GM19468 (cell line): Measurements from ENCODE around the gene MORN1.
A peak's percentile ranks its signal among the peaks of the same experiment; 100 is the strongest.
"Not testable (repeated sequence)": the region's sequence is repeated elsewhere in the genome, so short reads cannot be mapped to it uniquely, and the experiment has no call there.

ENCODE experiments used
- ATAC-seq: cut with Tn5 transposase; IDR thresholded peaks from one replicate; pipeline ENCODE4 v1.9.1; 2021; ENCODE audit warnings: mild to moderate bottlenecking, moderate library complexity, moderate number of reproducible peaks; ENCODE audit not compliant: unreplicated experiment; ENCODE audit errors: extremely low read depth

The MORN1 gene

DNA sequence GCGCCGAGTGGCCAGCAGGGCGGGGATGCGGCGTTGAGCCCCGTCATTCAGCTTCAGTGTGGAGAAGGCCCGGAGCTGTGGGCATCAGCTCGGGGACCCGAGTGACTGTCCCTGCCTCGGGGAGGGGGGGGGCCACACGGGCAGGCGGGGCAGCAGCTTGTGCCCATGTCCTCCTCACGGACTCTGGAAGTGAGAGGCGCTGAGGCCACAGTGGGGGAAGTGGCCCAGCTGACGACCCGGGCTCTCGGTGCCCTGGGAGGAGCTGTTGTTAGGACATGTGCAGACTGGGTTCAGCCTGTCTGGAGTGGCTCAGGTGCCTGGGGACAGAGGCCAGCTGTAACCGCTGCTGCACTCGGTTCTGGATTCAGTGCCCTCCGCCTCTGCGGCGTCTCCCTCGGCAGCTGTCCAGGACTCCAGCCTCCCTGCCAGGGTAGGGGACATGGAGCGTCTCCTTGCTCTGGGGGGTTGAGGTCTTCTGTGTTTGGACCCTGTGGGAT lies 92.2 kb downstream of the MORN1 start:
- no peak for ATAC-seq

DNA sequence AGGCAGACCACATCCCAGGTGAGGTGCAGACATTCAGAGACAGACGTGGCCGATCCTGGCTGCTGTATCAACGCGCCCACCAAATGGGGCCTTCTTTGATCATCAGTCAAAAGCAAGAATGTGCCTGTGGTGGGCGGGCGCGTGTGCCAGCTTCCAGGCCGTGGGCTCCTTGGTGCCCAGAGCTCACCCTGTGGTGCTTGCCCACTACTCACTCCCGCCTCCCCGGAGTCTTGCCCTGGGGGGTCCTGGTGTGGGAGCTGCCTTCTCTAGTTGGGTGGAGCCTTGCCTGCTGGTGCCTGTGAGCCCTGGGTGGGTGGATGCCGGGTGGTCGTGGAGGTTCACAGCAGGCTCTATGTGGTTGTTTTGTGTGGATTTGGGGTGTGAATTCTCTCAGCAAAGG lies 92.7 kb downstream of the MORN1 start:
- no peak for ATAC-seq

DNA sequence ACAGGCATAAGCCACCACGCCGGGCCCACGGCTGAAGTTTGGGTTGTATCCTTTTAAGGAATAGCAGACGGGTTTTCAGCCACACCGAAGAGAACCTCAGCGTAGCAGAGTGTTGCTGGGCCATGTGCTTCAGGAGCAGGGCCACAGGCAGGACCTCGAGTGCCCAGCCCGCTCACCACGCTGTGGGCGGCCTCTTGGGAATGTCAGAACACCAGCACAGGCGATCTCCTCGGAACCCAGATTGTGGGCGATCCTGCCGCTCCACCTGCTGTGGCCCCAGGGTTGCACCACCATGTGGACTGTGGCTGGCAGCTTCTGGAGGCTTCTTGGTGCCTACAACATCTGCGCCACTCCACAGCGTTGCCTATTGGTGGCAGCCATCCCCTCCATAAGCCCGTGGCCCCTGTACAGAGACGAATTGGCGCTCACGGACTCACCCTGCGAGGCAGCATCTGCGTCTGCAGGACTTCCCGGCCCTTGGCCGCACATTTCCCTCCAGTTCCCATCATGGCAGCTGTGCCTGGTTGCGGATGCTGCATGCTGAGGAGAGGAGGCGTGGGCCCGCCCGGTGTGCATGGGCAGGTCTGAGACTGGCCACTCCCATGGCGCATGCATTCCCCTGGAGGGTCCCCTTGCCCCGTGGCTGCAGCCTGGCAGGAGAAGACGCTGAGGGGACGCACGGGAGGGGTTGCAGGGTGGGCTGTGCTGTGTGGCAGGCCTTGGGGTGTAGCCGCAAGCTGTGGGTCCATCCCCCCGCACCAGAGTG lies 93.9 kb downstream of the MORN1 start:
- no peak for ATAC-seq

DNA sequence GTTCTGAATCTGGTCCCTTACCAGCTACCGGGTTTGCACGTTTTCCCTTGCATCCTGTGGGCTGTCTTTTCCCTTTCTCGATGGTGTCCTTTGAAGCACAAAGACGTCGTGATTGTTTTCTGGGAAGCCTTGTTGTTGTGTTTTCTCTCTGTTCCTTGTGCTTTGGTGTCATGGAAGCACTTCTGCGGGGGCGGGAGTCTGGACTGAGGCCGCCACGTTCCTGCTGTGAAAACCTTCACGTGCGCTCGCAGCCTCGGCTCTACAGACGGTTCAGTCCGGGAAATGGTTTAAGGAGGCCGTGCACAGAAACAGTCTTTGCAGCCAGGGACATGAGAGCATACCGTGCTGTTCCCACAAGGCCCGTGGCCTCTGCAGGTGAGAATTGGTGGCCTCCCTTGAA lies 94.7 kb downstream of the MORN1 start:
- ATAC-seq = no peak

DNA sequence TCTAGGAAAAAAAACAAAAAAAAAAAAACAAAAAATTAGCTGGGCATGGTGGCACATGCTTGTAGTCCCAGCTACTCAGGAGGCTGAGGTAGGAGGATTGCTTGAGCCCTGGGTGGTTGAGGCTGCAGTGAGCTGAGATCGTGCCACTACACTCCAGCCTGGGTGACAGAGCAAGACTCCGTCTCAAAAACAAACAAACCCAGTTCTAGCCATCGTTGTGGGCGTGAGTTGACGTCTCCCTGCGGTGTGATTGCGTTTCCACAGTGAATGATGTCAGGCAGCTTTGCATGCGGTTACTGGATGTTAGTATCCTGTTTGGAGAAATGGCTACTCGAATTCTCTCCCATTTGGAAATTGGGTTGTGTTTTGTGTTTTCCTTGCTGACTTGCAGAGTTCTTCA lies 95.1 kb downstream of the MORN1 start:
- not testable (repeated sequence) for ATAC-seq

DNA sequence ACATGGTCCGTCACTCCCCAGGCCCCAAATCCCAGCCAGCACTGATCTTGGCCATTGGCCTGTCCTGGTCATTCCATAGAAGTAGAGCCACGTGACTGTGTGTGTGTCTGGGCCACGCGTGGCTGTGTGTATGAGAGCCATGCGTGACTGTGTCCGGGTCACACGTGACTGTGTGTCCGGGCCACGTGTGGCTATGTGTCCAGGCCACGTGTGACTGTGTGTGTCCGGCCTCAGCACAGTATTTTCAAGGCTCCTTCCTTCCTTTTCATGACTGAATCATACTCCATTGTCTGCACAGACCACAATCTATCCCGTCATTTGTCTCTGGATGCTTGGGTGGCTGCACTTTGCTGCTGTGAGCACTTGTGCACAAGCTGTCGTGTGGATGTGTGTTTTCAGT lies 95.8 kb downstream of the MORN1 start:
- no peak for ATAC-seq

DNA sequence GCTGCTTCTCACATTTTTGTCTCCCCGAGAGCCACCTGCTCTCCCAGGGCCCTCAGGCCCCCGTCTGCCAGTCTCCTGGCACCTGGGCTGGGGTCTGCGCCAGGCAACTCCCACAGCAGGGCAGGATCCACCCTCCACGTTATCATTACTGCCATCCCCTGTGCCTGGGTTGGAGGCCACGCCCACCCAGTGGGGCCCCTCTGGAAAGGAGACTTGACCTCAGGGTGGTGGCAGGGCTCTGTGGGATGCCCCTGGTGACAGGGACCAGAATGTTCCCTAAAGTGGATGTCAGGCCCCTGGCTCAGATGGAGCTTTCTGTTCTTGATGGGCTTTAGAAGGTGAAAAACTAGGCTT lies 96.7 kb downstream of the MORN1 start:
- no peak for ATAC-seq

DNA sequence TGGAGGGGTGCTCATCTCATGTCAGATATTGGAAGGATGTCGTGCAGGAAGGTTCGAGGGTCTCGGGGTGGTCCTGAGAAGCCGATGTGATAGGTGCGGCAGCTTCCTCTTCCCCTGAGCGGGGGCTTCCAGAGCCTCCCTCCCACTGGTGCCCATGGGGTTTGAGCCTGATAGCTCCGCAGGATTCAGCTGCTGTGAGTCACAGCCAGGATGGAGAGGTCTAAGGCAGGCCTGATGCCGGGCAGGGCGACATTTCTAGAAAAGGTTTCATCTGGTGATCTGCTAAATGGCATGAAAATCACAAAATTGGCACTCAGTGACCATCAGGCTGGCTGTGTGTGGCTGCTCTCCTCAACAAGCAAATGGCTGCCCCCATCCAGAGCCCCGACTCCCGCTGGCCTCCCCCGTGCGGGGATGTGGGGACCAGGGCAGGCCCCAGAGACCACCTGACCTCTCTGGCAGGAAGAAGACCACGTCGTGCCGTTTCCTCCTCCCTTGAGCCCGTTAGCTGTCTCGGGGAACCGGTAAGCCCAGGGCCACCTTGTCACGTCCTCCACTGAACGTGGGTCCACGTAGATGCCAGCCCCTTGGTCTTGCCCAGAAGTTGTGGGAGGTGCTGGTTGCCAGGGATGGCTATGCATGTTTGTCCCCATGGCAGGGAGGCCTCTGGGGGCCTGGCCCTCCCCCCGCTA lies 97.2 kb downstream of the MORN1 start:
- ATAC-seq = no peak

DNA sequence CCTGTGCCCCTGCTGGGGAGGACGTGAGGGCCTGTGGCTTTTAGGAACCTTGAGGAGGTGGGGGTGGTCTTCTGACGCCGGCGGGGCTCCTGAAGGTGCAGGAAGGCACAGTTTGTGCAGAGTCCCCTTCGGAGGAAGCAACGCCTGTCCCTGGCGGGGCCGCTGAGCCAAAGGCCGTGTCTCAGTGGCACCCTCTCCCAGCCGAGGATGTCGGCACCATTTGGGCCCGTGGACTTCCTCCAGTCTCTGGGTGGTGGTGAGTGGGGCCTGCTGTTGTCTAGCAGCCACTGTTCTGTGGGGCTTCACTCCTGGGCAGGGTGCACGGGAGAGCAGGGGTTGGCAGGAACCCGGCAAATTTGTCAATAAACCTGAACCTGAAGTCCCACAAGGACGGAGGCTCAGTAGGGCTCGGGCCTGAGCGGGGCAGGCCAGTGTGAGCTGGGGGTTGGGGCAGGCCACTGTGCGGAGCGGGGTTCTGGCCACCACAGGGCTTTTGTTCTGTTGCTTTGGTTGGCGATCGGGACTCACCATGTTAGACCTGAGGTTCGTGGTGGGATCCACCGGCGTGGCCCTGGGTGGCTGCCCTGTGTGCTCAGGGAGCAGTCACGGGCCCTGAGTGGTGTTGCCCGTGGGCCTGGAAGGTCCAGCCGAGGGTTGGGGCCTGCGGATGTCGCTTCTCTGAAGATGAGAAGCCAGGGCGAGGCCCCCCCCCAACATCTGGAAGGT lies 98.5 kb downstream of the MORN1 start:
- no peak for ATAC-seq

DNA sequence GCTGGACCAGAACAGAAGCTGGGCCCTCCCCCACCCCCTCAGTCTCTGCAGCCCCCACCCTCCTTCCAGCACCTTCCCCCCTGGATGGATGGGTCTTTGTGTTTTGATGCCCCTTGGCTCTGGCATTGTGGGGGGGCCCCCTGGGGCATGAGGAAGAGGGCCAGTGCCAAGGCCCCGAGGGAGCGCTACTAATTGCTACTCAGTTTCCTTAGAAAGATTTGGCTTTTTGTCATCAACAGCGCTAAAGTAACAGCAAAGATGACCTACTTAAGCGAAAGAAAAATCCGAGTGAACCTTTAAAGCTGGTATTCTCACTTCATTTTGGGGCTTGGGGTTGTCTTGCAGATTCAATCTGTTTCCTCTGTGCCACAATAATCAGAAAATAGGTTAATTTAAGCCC lies 99.8 kb downstream of the MORN1 start:
- ATAC-seq = no peak

DNA sequence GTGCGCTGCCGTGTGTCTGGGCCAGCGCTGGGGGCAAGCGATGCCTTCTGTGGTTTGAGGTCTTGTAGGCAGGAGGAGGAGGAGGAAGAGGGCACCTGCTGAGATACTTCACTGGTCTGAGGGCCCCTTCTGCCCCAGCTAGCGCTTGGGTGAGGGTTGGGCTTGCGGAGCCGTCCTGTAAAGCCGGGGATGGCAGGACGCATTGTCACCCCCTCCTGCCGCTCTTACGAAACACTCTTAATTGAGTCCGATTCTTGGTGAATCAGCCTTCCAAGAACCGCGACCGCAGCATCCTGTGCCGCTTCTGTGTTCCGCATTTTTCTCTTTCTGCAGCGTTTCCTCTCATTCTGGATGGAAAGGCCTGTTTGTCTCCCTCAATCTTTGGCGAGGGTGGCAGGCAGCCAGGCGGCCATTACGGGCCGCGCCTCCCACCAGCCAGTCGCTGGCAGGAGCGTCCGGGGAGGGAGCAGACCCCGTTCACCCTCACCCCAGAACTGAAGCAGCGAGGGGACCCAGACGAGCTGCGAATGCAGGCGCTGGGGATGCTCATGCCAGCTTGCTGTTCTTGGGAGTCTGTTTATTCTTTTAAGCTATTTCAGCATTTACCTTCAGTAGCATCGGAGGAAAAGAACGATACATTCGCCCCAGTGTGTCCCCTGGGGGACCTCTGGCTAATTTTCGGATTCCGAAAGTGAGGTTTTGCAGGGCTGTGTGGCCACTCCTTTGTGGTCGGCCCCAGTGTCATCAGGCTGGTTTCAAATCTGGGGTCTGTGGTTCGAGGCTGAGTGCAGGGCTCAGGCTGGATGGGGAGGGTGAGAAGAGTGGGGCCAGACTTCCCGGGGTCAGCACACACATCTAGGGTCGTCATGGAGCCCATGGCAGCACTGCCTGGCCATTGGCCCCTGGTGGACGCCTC lies 100.5 kb downstream of the MORN1 start:
- peak; percentile 49 for ATAC-seq

DNA sequence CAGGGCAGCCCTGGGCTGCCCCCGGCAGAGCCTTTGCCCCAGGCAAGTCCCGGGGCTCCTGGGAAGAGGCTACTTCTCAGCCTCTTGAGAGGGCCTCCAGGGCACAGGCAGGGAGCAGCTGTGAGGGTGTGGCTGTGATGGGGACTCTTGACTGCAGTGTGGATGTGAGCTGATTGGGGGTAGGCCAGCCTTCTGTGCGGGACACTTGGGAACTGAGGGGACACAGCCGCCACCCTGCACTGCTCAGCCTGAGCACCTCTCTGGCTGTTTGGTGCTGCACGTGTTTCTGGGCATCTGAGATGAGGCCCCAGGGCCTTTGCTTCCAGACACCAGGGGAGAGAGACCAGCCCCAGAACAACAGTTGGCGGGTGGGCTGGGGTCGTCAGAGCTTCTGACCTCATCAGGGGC lies 101.2 kb downstream of the MORN1 start:
- no peak for ATAC-seq

DNA sequence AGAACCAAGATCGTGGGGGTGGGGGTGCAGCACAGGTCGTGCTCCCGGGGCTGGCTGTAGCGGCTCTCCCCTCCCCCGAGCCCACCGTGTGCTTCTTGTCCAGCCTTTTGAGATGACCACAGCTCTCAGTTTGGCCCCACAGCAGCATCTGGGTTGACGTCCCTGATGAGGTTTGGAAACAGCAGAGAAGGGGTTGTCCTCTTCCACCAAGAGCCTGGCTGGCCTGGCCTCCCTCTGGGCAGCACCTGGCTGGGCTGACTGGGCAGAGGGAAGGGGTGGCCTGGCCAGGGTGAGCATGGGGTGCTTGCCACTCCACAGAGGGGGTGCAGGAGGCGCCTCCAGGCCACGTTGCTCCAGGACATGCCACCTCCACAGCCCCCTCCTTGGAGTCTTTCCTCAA lies 101.7 kb downstream of the MORN1 start:
- no peak for ATAC-seq

DNA sequence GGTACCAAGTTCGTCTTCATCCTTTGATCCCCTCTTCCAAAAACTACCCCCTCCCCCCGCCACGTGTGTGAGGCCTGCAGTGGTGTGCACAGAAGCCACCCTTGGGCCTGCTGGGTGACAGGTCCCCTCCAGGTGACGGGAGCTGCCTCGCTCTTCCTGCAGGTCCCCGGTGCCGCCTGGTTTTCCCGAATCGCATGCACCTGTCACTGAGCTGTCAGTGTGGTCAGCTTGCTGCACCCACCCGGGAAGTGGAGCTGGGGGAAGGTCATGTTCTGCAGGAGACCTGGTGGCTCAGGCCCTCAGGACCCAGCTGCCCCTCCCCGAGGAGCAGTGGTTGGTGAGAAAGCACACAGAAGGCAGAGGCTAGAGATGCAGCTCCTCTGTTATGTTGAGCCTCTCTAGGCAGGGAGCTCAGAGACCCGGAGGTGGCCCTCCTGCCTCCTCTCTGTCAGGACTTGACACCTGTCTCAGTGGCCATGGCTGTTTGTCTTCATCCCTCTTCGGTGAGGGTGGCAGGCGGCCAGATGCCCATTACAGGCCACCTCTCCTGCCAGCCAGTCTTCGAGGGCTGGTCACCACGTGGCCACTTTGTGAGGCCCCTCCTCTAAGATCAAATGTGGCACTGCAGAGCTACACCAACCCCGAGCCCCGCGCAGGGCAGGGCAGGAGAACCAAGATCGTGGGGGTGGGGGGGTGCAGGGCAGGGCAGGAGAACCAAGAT lies 102.4 kb downstream of the MORN1 start:
- ATAC-seq = no peak

DNA sequence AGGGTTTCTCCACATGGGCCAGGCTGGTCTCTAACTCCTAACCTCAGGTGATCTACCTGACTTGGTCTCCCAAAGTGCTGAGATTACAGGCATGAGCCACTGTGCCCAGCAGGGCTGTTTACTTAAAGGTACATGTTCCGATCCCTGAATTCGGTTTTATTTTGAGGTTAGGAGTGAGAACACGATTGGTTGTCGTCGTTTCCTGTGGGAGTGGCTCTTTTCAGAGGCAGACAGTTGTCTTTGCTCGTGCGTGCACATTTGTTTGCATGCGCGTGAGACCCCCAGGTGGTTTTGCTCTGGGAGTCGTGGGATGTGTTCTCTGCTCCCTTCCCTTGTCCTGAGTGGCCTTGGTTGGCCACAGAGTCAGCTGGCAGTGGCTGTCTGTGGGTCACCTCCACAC lies 103.0 kb downstream of the MORN1 start:
- no peak for ATAC-seq

DNA sequence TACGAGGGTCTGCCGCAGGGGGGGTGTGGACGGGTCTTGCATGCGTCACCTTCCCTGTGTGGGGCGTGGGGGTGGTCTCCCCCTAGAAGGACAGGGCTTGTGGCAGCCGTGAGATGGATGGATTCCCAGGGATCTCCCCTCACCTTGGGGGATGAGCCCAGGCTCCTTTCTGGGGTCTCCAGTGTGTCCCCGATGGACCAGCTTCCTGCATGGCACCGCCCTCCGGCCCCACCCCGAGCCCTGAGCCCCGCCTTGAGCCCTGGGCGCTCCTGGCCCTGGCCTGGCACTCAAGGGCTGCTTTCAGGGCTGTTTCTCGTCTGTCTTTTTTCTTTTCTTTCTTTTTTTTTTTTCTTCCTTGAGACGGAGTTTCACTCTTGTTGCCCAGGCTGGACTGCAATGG lies 103.7 kb downstream of the MORN1 start:
- no peak for ATAC-seq

DNA sequence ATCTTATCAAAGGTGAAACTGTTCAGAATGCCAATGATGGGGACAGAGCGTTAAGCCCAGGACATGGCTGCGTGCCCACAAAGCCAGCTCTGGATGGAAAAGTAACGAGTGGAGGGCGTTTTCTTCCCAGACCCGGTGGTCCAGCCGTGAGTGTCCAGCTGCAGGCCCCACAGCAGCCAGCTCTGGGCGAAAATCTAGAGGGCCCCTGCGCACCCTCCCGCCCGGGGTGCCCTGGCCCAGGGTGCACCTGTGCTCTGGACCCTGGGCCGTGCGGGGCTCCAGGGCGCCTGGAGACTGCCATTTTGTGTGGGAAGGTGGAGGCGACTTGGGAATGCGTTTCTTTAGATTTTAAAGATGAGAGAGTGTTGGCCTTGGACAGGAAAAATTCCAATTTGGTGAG lies 104.4 kb downstream of the MORN1 start:
- ATAC-seq = no peak

DNA sequence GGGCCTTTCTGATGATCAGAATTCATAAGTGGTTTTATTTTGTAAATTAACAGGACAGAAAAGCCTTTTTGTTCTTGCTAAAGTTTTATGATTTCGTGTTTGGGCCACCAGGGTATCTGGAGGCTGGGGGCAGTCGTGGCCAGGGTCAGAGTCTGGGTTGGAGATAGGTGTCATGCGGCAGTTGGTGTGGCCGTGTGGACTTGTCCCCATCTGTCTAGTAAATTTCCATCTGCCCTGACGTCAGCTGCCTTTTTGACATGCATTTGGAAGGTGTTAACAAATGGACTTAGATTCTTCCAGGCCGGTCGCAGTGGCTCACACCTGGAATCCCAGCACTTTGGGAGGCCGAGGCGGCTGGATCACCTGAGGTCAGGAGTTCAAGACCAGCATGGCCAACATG lies 106.4 kb downstream of the MORN1 start:
- ATAC-seq = no peak

DNA sequence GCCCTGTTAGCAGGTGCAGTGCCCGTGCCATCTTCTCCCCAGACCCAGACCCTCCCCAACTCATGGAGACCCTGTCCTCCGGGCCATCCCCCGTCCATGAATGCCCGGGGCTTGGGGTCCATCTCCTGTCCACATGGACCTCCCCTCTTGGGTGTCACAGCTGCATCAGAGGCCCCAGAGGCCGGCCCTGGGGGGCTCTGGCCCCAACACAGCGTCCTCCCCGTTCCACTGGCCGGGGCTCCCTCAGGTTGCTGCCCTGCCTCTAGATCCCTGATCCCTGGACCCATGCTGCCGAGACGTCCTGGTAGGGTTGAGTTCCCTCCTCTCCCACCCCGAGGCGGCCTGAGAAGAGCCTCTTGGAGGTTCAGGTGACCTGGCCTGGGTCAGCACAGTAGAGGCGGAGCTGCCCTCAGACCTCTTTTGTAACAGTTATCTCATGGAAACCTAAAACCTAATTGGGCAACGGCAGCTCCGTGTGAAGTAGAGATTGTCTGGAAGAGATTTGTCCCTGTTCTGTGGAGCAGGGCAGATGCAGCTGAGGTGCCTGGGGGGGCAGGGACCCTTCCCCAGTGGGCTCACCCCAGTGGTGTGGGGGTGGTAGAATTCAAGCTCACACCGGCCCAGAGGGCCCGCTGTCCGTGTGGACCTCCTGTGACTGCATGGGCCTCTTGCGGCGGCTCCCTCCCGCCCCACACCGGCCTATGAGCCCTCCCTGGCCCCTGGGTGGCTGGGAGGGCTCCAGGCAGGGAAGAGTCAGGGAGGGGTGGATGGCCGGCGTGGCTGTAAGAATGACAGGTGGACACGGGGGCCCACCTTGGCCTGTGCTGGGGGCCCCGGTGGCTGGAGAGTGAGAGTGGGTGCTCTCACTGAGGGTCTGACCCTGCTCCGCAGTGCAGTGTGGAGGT lies 107.1 kb downstream of the MORN1 start:
- ATAC-seq = no peak
